Hepatocyte (in vitro differentiated cells): ENCODE data around the gene ADTRP. TPM values are rescaled to one million over a fixed set of nuclear protein-coding genes. Genes with fewer than 3 reads are reported as not detected.

Experiments used
- DNase-seq: peaks from one replicate; pipeline ENCODE4 v3.0.0-alpha.2; 2016; ENCODE audit warnings: low spot score
- H2AFZ ChIP-seq: fragments of 200-600 bp; sonication (generic); 2 replicates; pipeline ENCODE4 v1.6.0; 2016; ENCODE audit warnings: antibody characterized with exemption, mild to moderate bottlenecking
- H3K27ac ChIP-seq: fragments of 200-600 bp; sonication (generic); 2 replicates; pipeline ENCODE4 v1.5.1; 2016; ENCODE audit warnings: mild to moderate bottlenecking
- H3K27me3 ChIP-seq: fragments of 200-600 bp; sonication (generic); 2 replicates; pipeline ENCODE4 v1.6.1; 2016
- H3K36me3 ChIP-seq: fragments of 200-600 bp; sonication (generic); replicated peaks from 2 replicates; pipeline ENCODE4 v1.5.1; 2016; ENCODE audit warnings: low read depth; ENCODE audit not compliant: insufficient read depth
- H3K4me1 ChIP-seq: fragments of 200-600 bp; sonication (generic); 2 replicates; pipeline ENCODE4 v1.5.1; 2016; ENCODE audit warnings: mild to moderate bottlenecking, moderate library complexity; ENCODE audit not compliant: insufficient read depth
- H3K4me2 ChIP-seq: fragments of 200-600 bp; sonication (generic); 2 replicates; pipeline ENCODE4 v1.6.0; 2016
- H3K4me3 ChIP-seq: fragments of 200-600 bp; sonication (generic); 2 replicates; pipeline ENCODE4 v1.5.1; 2016; ENCODE audit warnings: mild to moderate bottlenecking
- H3K79me2 ChIP-seq: fragments of 200-600 bp; sonication (generic); 2 replicates; pipeline ENCODE4 v1.6.0; 2017; ENCODE audit warnings: mild to moderate bottlenecking
- H3K9me2 ChIP-seq: fragments of 200-600 bp; sonication (generic); replicated peaks from 2 replicates; pipeline ENCODE4 v1.6.0; 2017; ENCODE audit warnings: mild to moderate bottlenecking; ENCODE audit not compliant: insufficient read depth
- H3K9me3 ChIP-seq: fragments of 200-600 bp; sonication (generic); 2 replicates; pipeline ENCODE4 v1.5.1; 2016; ENCODE audit warnings: low read depth, mild to moderate bottlenecking
- H4K20me1 ChIP-seq: fragments of 200-600 bp; sonication (generic); 2 replicates; pipeline ENCODE4 v1.6.0; 2016; ENCODE audit warnings: mild to moderate bottlenecking; ENCODE audit not compliant: insufficient read depth, poor library complexity, severe bottlenecking
- EZH2 ChIP-seq: fragments of 200-600 bp; sonication (generic); IDR thresholded peaks from 2 replicates; pipeline ENCODE4 v1.6.1; 2016; ENCODE audit warnings: antibody characterized with exemption, mild to moderate bottlenecking, borderline replicate concordance
- EZH2phosphoT487 ChIP-seq: fragments of 200-600 bp; sonication (generic); IDR thresholded peaks from one replicate; pipeline ENCODE4 v1.6.1; 2018; ENCODE audit warnings: antibody characterized with exemption, mild to moderate bottlenecking, low read depth, moderate library complexity; ENCODE audit not compliant: unreplicated experiment, severe bottlenecking
- WGBS: methylation state at CpG from one replicate; pipeline ENCODE4 v1.1.6; 2016; ENCODE audit warnings: low lambda C conversion rate; ENCODE audit errors: missing lambda C conversion rate; 5-methylcytosine and 5-hydroxymethylcytosine counted together
- polyA plus RNA-seq: library from polyadenylated mRNA; unstranded; fragments of >200 nt; fragmentation: Nextera tagmentation; extraction: Ambion mirVana; gene quantifications from 2 replicates; pipeline ENCODE4 v1.2.1, GENCODE V29; 2016
- total RNA-seq: library from RNA; depleted of rRNA; stranded (reverse); fragments of >200 nt; gene quantifications from 2 replicates; pipeline ENCODE4 v1.2.3, GENCODE V29; 2014
- TF ChIP-seq, protein P1 (sequence below): fragments of 200-600 bp; sonication (generic); IDR thresholded peaks from 2 replicates; pipeline ENCODE4 v1.5.1; 2016; ENCODE audit warnings: antibody characterized with exemption, mild to moderate bottlenecking; ENCODE audit not compliant: poor library complexity

ADTRP gene
- total and polyA plus RNA-seq, 2 experiments from 2014 or later = 4.1 to 9.8 TPM

GRCh38 chr6:11669696-11670095 lies 108.9 kb downstream of the ADTRP start:
- Histone ChIP-seq H3K27me3 (no peaks in the 10 kb centered on the region), H3K4me1 (no peaks in the 10 kb centered on the region), H3K9me2 (no peaks in the 10 kb centered on the region), H3K4me3 (no peak overlapping the region), H3K27ac (no peak overlapping the region), H2AFZ (no peak overlapping the region), H3K36me3 (no peaks in the 10 kb centered on the region), H3K4me2 (no peak overlapping the region), H3K9me3 (no peaks in the 10 kb centered on the region), H4K20me1 (no peaks in the 10 kb centered on the region), H3K79me2 (no peaks in the 10 kb centered on the region)
- DNase-seq = no peak
- TF ChIP-seq, protein P1, sequence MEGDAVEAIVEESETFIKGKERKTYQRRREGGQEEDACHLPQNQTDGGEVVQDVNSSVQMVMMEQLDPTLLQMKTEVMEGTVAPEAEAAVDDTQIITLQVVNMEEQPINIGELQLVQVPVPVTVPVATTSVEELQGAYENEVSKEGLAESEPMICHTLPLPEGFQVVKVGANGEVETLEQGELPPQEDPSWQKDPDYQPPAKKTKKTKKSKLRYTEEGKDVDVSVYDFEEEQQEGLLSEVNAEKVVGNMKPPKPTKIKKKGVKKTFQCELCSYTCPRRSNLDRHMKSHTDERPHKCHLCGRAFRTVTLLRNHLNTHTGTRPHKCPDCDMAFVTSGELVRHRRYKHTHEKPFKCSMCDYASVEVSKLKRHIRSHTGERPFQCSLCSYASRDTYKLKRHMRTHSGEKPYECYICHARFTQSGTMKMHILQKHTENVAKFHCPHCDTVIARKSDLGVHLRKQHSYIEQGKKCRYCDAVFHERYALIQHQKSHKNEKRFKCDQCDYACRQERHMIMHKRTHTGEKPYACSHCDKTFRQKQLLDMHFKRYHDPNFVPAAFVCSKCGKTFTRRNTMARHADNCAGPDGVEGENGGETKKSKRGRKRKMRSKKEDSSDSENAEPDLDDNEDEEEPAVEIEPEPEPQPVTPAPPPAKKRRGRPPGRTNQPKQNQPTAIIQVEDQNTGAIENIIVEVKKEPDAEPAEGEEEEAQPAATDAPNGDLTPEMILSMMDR = no peak
- TF ChIP-seq EZH2 (no peak), EZH2phosphoT487 (no peak)
- WGBS = 95% methylated on average over 4 of the region's 4 CpGs

DNA sequence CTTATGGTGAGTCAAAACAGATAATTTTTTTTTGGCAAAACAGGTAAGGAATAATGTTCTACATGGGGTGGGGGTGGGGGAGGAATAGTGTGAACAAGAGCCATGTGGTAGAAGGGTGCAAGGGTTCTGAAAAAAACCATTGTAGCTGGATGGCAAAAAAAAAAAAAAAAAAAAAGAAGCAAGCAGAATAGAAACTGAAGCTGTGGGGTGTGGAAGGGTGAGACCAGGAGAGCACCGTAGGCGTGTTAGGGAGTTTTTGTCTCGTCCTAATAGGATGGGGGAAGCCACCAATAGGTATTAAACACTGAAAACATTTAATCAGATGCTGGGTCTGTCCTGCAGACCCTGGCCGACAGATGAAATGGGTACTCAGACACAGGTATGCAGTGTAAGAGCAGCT lies 110.1 kb downstream of the ADTRP start:
- Histone ChIP-seq H3K4me3 (no peak overlapping the region), H3K9me3 (no peaks in the 10 kb centered on the region), H3K27ac (no peak overlapping the region), H3K36me3 (no peaks in the 10 kb centered on the region), H3K4me1 (no peaks in the 10 kb centered on the region), H4K20me1 (no peaks in the 10 kb centered on the region), H3K27me3 (no peaks in the 10 kb centered on the region), H2AFZ (no peak overlapping the region), H3K4me2 (no peak overlapping the region), H3K79me2 (no peaks in the 10 kb centered on the region), H3K9me2 (no peaks in the 10 kb centered on the region)
- TF ChIP-seq, protein P1 = no peak
- TF ChIP-seq EZH2 = no peak
- no peak for TF ChIP-seq EZH2phosphoT487
- DNase-seq = no peak
- 89% methylated on average over 4 of the region's 4 CpGs for WGBS

DNA sequence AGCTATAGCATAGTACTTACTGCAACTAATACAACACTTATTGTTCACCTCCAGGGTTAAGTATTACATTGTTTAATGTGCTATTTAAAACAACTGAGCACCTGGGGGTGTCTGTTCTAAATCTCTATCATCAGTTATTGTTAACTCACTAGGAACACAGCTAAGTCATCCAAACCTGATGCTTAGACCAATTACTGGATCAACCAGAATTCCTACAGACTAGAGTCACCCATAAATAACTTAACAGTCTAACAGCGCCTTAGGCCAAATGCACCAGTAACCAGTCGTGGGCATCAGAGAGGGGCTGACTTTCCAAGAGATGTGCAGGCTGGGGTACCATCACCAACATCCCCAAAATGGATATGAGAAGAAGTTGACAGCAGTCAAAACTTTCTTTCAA lies 110.7 kb downstream of the ADTRP start:
- Histone ChIP-seq H3K4me3 (no peak overlapping the region), H3K9me2 (no peaks in the 10 kb centered on the region), H2AFZ (no peak overlapping the region), H3K27ac (no peak overlapping the region), H3K79me2 (no peaks in the 10 kb centered on the region), H3K9me3 (no peaks in the 10 kb centered on the region), H3K4me1 (no peaks in the 10 kb centered on the region), H3K36me3 (no peaks in the 10 kb centered on the region), H3K27me3 (no peaks in the 10 kb centered on the region), H4K20me1 (no peaks in the 10 kb centered on the region), H3K4me2 (no peak overlapping the region)
- WGBS = 83% methylated on average over 2 of the region's 2 CpGs
- DNase-seq = no peak
- TF ChIP-seq, protein P1 = no peak
- no peak for TF ChIP-seq EZH2
- no peak for TF ChIP-seq EZH2phosphoT487
